HL-60/S4 treated with phorbol 12-myristate 13-acetate at 8.2 ng/mL for 4 days and 3 days (cell line): Measurements from ENCODE around the gene SLC39A13.

Experiments used
- in situ Hi-C: fragments of 300-500 bp; cut with MboI; formaldehyde crosslinking; loops from 2 replicates; pipeline ENCODE4 v1.15.0; 2022; ENCODE audit warnings: low sequenced_read_pairs

SLC39A13 gene

DNA sequence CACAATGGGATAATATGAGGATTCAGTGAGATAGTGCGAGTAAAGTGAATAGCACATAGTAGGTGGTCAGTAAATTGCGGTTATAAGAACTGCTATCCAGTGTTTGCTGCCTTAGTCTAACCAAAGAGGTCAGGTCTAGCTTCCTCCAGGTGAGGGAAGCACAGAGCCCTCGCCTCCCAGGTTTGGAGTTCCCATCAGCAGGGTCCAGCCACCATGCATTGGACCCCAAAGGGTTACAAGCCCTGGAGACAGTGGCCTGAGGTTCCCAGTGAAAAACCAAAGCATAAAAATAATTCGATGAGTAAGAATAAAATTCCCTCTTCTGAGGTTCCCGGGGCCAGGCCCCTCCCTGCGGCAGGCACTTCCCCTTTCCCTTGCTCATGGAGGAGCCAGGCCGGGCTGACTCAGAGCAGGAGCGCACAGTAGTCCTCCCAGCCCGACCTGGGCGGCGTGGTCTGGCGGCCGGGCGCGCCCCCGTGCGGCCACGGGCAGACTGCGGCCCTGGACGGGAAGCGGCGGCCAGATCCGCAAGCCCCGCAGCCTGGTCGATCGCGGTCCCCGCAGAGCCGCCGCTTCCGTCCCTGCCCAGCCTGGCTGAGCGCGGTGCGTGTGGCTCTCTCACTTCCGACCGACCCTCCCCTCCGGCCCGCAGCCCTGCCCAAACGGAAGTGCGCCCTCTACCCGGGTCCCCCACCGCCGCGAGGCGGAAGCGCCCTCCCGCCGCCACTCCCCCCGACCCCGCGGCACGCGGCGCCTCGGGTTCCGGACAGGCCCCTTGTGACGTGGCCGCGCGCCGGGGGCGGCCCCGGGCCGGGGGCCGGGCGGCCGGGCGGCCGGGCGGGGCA, at the start of gene SLC39A13:
SLC39A13 (plus strand) TSS at position 845 of the 845 bp plus-strand sequence. CDS start 1,505 bp downstream, outside the sequence.
- in situ Hi-C loops: no loop called here

DNA sequence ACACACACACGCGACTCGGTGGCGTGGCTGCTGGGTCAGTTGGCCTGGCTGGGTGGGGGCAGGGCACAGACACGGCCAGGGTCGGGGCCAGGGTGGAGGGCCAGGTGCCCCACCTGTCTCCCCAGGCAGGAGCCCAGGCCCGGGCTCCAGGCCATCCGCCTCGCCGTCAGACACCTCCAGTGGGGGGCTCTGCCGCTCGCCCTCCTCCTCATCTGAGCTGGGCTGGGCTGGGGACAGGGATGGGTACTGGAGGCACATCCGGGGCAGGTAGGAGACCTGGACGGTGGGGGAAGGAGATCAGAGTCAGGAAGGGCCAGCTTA, 49.7 kb upstream of the SLC39A13 start:
- in situ Hi-C loops: no loop called here

DNA sequence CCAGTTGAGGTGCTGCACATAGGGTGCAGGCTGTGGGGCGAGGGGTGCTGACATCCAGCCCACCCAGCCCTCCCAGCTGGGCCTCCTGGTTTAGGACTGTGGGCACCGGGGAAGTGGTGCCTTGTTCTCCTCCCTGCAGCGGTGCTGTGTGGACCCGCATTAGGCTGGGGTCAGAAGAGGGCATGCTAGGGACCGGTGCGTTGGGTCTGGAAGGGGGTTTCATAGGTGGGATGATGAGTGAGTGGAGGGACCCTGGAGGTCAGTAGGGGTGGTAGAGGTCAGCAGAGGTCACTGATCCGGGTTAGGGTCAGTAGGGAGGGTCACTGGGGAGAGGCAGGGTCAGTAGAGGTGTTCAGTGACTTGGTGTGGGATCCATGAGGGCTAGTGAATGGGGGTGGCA, 49.2 kb upstream of the SLC39A13 start:
- in situ Hi-C loops: no loop called here

- in situ Hi-C loops: no loop called here
Measured at GRCh38 chr11:47359586-47359985, 48.8 kb upstream of the SLC39A13 start.

GRCh38 chr11:47360341-47360740, 48.0 kb upstream of the SLC39A13 start:
- in situ Hi-C loops: no loop called here

GRCh38 chr11:47361419-47361818, 47.0 kb upstream of the SLC39A13 start:
- in situ Hi-C loops: no loop called here

DNA sequence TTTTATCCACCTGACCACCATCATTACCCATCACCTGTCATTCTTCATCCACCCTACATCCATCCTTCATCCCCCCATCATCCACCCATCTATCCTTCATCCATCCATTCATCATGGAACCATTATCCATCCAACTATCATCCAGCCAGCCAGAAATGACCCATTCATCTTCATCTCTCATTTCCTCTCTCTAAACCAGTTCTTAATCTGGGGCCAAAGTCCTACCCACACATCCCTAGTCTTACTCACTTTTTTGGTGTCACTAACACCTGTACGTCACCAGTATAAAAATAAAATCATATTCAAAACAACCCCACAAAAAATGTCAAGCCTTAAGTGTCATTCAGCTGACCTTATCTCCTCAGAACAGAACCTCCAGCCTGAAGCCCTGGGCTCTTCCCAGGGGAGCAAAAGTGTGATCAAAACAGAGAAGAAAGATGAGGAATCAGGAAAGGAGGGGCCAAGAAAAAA, 42.3 kb upstream of the SLC39A13 start:
- in situ Hi-C loops: no loop called here

DNA sequence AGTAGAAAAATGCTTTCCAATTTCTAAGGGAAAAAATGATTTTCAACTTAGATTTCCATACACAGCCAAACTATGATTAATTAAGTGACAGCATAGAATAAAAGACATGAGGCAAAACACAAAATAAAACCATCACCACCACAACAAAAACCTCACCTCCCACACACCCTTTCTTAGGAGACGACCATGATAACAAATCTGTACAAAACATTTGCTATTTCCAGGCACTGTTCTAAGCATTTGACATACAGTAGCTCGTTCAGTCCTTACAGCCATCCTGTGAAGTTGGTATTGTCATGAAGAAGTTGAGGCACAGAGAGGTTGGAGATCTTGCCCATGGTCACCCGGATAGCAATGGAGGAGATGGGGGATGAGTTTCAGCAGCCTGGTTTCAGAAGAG, 38.7 kb upstream of the SLC39A13 start:
- in situ Hi-C loops: no loop called here

GRCh38 chr11:47372422-47372821, 36.0 kb upstream of the SLC39A13 start:
- in situ Hi-C loops: no loop called here

DNA sequence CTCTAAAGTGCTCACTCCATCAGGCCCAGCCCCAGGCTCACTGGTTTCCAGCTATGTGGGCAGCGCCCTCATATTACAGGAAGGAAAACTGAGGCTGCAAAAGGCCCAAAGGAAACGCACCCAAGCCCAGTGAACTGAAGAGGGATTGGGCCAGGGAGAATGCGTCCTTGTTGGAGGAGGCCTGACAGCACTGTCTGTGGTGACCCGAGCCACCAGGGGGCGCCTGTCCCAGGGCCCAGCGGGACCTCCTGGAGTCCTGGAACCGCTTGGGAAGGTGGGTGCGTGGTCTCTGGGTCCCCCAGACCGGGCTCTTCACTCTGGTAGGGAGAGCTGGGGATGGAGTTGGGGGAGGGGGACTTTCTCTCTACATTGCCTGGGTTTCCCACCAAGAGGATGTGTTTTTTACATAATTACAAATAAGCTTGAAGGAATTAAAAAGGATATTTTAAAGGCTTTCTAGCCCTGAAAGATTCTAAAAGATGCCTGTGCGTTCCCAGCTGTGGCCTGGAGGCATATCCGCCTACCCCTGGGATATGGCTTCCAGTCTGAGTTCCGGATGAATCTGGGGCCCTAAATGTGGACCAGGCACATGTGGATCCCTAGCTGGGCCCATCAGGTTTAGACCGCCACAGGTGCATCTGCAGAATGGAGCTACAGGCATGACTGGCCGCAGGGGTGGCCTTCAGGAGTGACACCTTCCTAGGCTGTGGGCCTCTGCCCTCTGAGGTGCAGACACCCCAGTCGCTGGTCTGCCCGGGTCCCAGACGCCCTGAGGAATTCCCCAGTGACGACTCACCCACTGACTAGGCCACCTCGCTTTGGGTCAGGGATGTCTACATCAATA, 34.3 kb upstream of the SLC39A13 start:
- in situ Hi-C loops: no loop called here

DNA sequence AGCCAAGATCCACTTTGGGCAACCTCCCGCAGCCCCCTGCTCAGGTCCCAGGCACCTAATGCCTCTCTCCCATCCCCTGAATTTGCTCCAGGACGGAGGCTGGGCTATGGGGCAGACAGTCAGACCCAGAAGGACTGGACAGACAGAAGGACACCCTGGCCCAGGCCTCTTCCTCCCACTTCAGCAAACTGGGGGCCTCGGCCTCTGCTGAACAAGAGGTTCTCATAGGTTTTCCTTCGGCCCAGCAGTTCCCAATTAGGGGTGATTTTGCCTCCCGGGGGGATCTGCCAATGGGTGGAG, 33.7 kb upstream of the SLC39A13 start:
- in situ Hi-C loops: no loop called here

DNA sequence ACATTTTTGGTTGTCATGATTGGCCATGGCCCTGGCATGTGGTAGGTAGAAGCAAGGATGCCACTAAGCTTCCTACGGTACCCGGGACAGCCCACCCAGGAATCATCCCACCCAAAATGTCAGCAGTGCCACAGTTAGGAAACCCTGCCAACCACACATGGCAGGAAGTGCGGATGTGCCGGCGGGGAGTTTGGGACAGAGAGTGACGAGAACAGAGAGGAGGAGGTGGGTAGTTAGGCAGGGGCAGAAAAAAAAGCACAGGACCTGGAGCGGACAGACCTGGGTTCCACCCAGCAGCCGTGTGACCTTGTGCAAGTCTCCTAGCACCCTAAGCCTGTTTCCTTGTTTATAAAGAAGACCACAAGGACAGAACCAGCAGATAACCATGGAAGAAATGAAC, 33.4 kb upstream of the SLC39A13 start:
- in situ Hi-C loops: no loop called here

DNA sequence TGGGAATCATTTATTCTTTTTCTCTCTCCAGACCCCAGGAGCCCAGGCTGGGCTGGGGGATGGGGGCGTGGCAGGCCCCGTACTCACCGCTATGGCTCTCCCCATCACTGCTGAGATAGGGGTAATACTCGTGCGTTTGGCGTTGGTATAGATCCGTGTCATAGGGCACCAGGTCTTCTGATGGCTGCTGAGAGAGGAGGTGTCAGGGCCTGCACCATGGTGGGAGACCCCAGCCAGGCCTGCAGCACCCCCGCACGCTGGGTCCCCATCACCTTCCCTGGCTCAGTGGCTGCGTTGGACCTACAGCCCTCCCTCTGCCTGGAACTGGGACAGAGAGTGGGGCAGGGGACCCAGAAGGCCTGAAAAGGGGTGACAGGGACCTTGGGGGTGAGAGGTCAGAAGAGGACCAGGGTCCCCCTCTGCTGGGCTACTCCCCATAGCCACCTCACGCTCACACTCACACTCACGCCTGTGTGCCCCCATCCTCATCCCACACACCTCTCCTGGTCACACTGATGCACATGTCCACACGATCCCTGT, 32.8 kb upstream of the SLC39A13 start:
- in situ Hi-C loops: no loop called here

DNA sequence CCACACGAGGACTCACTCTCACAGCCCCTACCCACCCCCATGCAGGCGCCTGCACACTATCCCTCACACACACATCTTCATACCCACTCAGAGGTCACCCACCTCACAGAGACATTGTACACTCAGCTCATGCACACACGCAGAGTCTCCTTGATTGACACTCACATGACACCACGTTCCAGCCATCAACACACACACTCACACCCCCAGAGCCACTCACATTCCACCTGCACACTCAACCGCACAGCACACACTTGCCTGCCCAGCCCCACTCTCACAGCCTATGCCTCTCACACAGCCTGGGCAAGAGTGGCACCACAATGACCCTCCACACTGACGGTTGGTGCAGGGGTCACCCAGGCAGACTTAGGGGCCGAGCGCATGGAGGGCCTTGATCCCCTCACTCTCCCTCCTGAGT, 32.3 kb upstream of the SLC39A13 start:
- in situ Hi-C loops: no loop called here

- in situ Hi-C loops: no loop called here
Measured at GRCh38 chr11:47376525-47377371, 31.6 kb upstream of the SLC39A13 start.

DNA sequence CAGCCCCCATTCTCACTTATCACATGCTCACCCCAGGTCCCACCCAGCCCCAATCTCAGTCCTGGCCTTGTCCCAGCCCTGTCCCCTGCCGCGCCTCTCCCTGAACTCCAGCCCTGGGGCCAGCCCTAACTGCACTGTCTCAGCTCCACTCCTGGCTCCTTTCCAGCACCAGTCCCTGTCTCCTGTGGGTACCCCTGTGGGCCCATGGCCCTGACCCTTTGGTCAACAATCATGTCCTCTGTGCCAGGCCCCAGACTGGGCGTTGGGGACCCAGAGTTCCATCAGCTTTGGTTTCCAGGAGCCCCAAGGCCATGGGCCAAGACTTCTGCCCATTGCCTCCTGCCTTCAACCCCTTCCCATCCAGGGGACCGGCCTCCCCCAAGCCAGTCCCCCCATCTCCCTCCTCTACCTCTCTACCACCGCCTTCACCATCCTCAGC, 30.8 kb upstream of the SLC39A13 start:
- in situ Hi-C loops: no loop called here

DNA sequence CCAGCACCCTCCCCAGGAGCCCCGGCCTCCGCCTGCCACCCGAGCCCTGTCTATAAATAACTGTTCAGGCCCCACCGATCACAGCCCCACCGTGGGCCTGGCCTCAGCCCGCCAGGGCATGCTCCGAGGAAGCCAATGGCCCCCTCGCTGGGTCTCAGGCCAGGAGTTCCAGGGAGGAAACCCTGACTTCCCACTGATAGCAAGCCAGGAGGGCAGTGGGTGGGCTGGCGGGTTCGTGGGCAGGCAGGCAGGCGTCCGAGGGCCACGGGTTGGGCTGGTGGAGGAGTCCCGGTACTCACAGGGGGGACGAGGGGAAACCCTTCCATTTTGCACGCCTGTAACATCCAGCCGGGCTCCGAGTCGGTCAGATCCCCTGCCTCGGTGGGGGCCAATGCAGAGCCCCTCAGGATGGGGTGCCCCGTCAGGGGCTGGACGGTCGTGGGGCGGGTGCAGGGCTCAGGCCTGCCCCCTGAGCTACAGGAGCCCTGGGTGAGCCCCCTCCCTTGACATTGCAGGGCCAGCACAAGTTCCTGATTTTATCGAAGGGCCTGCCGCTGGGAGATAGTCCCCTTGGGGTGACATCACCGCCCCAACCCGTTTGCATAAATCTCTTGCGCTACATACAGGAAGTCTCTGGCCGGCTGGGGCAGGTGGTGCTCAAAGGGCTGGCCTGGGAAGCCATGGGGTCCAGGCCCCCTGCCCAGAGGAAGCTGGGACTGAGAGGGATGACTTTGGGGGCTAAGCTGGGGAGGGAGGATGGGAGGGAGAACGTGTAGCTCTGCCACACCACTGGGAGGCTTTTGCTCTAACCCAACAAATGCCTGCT, 30.2 kb upstream of the SLC39A13 start, which contains the start of gene SPI1:
SPI1 (minus strand) TSS at position 538 of the 826 bp plus-strand sequence; CDS start at position 344, 194 bp downstream.
- in situ Hi-C loops: no loop called here

GRCh38 chr11:47378836-47379170, 29.6 kb upstream of the SLC39A13 start:
- in situ Hi-C loops: no loop called here

GRCh38 chr11:47379317-47379716, 29.1 kb upstream of the SLC39A13 start:
- in situ Hi-C loops: no loop called here

- in situ Hi-C loops: no loop called here
Measured at GRCh38 chr11:47380078-47380477, 28.3 kb upstream of the SLC39A13 start.
